Neural crest cell (in vitro differentiated cells): ENCODE data around the gene KNCN. TPM values are rescaled to one million over a fixed set of nuclear protein-coding genes. Genes with fewer than 3 reads are reported as not detected.

ENCODE experiments used
- DNase-seq: peaks from one replicate; pipeline ENCODE4 v3.0.0; 2021; ENCODE audit warnings: low read depth, mixed read lengths, low spot score
- H3K27ac Mint-ChIP-seq: one replicate; pipeline ENCODE4 v1.8.0; 2021; ENCODE audit warnings: mild to moderate bottlenecking, mixed read lengths; ENCODE audit not compliant: unreplicated experiment
- H3K27me3 Mint-ChIP-seq: 2 replicates; pipeline ENCODE4 v1.8.0; 2021; ENCODE audit warnings: low read depth, mild to moderate bottlenecking, mixed read lengths
- H3K36me3 Mint-ChIP-seq: 2 replicates; pipeline ENCODE4 v1.8.0; 2021; ENCODE audit warnings: low read depth, mild to moderate bottlenecking, mixed read lengths
- H3K4me1 Mint-ChIP-seq: 2 replicates; pipeline ENCODE4 v1.8.0; 2021; ENCODE audit warnings: mixed read lengths
- H3K4me3 Mint-ChIP-seq: one replicate; pipeline ENCODE4 v1.8.0; 2021; ENCODE audit warnings: mild to moderate bottlenecking, mixed read lengths
- H3K9me3 Mint-ChIP-seq: 2 replicates; pipeline ENCODE4 v1.8.0; 2021; ENCODE audit warnings: mixed read lengths
- CTCF ChIP-seq: fragments of 200-600 bp; sonication (generic); conservative IDR thresholded peaks from 2 replicates; pipeline ENCODE4 v1.5.0; 2021; ENCODE audit warnings: antibody characterized with exemption, mild to moderate bottlenecking
- total RNA-seq: library from RNA; stranded (reverse); gene quantifications from 2 replicates; pipeline ENCODE4 v1.2.1, GENCODE V29; 2021

Gene KNCN
- total RNA-seq, 1 donor from 2014 or later: not detected

- H3K27ac Mint-ChIP-seq: no peak overlapping the region
- no peak for TF ChIP-seq CTCF
- peaks cover 5% of the 10 kb centered on the region for H3K36me3 Mint-ChIP-seq
- no peaks in the 10 kb centered on the region for H3K4me1 Mint-ChIP-seq
- H3K27me3 Mint-ChIP-seq: no peaks in the 10 kb centered on the region
- H3K4me3 Mint-ChIP-seq: no peak overlapping the region
- no peak for DNase-seq
- H3K9me3 Mint-ChIP-seq: no peaks in the 10 kb centered on the region
These were observed 17.7 kb upstream of the KNCN start for GRCh38 chr1:46569116-46569515.

DNA sequence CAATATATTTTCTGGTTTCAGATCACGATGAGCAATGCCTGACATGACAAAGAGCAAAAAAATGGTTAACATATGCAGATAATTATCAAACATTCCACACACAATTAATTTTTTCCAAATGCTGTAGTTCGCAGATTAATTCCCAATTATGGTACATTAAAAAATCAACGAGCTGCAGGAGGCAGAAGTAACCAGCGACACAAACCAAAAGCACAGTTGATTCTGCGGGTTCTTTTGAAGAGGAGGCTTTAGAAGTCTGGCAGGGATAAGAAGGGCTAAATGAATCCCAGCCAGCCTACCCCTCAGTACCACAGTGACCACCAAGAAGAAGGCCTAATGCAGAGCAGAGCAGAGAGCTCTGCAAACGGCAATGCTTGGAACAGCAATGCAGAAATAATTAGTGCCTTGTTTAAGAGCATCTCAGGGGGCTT, 17.0 kb upstream of the KNCN start:
- no peaks in the 10 kb centered on the region for H3K27me3 Mint-ChIP-seq
- no peak overlapping the region for H3K27ac Mint-ChIP-seq
- peaks cover 5% of the 10 kb centered on the region for H3K36me3 Mint-ChIP-seq
- no peak for DNase-seq
- no peak for TF ChIP-seq CTCF
- no peaks in the 10 kb centered on the region for H3K4me1 Mint-ChIP-seq
- no peaks in the 10 kb centered on the region for H3K9me3 Mint-ChIP-seq
- H3K4me3 Mint-ChIP-seq: no peak overlapping the region

DNA sequence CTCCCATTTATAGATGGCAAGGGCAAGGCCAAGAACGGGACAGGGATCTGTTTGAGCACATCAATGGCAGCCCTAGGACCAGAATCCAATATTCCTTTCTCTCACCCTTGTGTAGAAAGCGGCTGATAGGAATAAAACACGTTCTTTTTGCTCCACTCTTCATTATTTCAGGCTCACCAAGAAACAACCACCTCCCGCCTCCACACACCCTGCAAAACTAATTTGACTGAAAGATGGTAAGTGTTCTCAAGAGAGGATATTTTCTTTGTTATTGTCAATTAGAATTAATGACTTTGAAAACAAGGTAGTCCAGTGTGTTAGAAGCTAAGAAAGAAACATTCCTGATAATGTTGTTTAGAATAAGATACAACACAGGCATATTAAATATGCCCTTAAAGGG, 11.9 kb upstream of the KNCN start:
- Mint-ChIP-seq H3K36me3 (peaks cover 12% of the 10 kb centered on the region), H3K27ac (no peak overlapping the region), H3K27me3 (no peaks in the 10 kb centered on the region)

DNA sequence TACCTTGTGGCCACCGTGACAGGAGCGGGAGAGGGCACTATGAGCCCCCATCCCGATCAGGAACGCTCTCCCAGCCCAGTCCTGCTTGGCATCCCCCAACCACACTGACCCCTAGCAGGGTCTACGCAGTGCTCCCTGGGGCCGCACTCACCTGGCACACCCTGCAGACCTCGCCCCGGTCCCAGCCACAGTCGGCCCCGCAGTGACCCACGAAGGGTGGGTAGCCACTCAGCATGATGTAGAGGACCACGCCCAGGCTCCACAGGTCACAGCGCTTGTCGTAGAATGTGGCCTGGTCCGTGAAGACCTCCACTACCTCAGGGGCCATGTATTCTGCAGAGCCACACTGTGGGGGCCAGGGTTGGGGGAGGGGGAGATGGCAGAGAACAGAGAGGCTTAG, 11.1 kb upstream of the KNCN start:
- Mint-ChIP-seq H3K27me3 (no peaks in the 10 kb centered on the region), H3K4me3 (no peak overlapping the region)

More for the DNA sequence above, 11.9 kb upstream of the KNCN start:
- Mint-ChIP-seq H3K4me3 (no peak overlapping the region), H3K4me1 (peaks cover 10% of the 10 kb centered on the region), H3K9me3 (no peaks in the 10 kb centered on the region)
- no peak for DNase-seq
- TF ChIP-seq CTCF: no peak

GRCh38 chr1:46558966-46559365, 7.5 kb upstream of the KNCN start:
- no peak for DNase-seq
- H3K9me3 Mint-ChIP-seq: no peaks in the 10 kb centered on the region
- H3K36me3 Mint-ChIP-seq: peaks cover 9% of the 10 kb centered on the region
- no peak overlapping the region for H3K27ac Mint-ChIP-seq
- H3K4me3 Mint-ChIP-seq: no peak overlapping the region
- TF ChIP-seq CTCF: no peak
- peaks cover 20% of the 10 kb centered on the region for H3K4me1 Mint-ChIP-seq
- no peaks in the 10 kb centered on the region for H3K27me3 Mint-ChIP-seq

More for the DNA sequence above, 11.1 kb upstream of the KNCN start:
- TF ChIP-seq CTCF: no peak
- peak overlapping the region; percentile 43 for H3K27ac Mint-ChIP-seq
- peaks cover 18% of the 10 kb centered on the region for H3K4me1 Mint-ChIP-seq
- DNase-seq: no peak
- H3K9me3 Mint-ChIP-seq: no peaks in the 10 kb centered on the region
- H3K36me3 Mint-ChIP-seq: peaks cover 12% of the 10 kb centered on the region
